K562 treated with DMSO at 1 percent for 4 hours (cell line): Measurements from ENCODE around the gene HIC2. TPM values are rescaled to one million over a fixed set of nuclear protein-coding genes. Genes with fewer than 3 reads are reported as not detected.

Experiments
- total RNA-seq: library from RNA; unstranded; fragments of 300-600 nt; gene quantifications from 2 replicates; pipeline ENCODE4 v1.2.3, GENCODE V29; 2022; ENCODE audit not compliant: insufficient read depth

The HIC2 gene, protein sequence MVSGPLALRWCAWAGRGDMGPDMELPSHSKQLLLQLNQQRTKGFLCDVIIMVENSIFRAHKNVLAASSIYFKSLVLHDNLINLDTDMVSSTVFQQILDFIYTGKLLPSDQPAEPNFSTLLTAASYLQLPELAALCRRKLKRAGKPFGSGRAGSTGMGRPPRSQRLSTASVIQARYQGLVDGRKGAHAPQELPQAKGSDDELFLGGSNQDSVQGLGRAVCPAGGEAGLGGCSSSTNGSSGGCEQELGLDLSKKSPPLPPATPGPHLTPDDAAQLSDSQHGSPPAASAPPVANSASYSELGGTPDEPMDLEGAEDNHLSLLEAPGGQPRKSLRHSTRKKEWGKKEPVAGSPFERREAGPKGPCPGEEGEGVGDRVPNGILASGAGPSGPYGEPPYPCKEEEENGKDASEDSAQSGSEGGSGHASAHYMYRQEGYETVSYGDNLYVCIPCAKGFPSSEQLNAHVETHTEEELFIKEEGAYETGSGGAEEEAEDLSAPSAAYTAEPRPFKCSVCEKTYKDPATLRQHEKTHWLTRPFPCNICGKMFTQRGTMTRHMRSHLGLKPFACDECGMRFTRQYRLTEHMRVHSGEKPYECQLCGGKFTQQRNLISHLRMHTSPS
- 46.7 and 55.7 TPM in 2 replicates for total RNA-seq

GRCh38 chr22:21417227-21417746 lies at the start of gene HIC2:
Gene HIC2, plus strand, starts transcription at chr22:21417371. Its CDS starts 25,461 bp downstream, at chr22:21442832.

GRCh38 chr22:21383701-21384467 lies 33.3 kb upstream of the HIC2 start, which contains the start of gene RIMBP3B:
Gene RIMBP3B, plus strand, starts transcription at chr22:21383751. Its CDS starts 108 bp downstream, at chr22:21383859.

DNA sequence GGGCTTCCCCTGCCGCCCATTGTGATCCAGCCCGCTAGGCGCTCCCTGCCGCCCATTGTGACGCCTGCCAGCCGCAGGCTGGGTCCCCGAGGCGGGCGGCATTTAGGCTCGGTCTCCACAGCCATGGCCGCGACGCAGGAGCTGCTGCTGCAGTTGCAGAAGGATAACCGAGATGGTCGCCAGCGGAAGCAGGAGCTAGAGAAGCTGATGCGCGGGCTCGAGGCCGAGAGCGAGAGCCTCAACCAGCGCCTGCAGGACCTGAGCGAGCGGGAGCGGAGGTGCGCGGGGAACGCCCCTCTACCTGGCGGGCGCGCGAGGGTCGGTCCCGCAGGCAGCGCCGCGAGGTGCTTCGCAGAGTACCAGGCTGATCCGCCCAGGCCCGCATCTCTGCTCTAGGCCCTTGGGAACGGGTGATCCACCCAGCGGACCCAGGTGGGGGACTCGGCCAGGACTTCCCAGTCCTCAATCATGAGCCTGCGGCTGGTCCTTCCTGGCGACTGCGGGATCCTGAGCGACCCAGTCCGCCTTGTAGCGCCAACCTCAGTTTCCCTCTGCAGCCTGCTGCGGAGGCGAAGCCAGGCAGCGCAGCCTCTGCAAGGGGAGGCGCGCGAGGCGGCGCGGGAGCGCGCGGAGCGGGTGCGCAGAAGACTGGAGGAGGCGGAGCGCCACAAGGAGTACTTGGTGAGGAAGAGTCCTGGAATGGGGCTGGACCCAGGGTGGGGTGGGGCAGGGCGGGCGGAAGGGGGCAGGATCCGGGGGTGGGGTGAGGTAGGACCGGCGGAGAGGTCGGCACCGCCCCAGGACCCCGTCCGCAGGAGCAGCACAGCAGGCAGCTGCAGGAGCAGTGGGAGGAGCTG lies 50.4 kb downstream of the HIC2 start, which contains the start of gene TMEM191C:
Gene TMEM191C (plus strand): TSS at position 51 of the 857 bp plus-strand sequence. CDS start 73 bp downstream, at position 124.

Other genes with a start within 250 kb of the HIC2 start
- 0.22 TPM in 1 of 2 replicates, not detected in the other for gene RIMBP3B, start 33.6 kb upstream of the HIC2 start, total RNA-seq
- gene TMEM191C, start 50.0 kb downstream of the HIC2 start, total RNA-seq = 9.1 and 19.9 TPM in 2 replicates
- 0.35 and 1.1 TPM in 2 replicates for gene RIMBP3C, start 134.1 kb downstream of the HIC2 start, total RNA-seq
- gene UBE2L3, start 150.3 kb downstream of the HIC2 start, total RNA-seq = 201 and 254 TPM in 2 replicates
- 420 and 429 TPM in 2 replicates for gene YDJC, start 212.7 kb downstream of the HIC2 start, total RNA-seq
- gene CCDC116, start 215.4 kb downstream of the HIC2 start, total RNA-seq = 2.4 and 3.6 TPM in 2 replicates
- 510 and 661 TPM in 2 replicates for gene SDF2L1, start 224.9 kb downstream of the HIC2 start, total RNA-seq
- 88.8 and 103 TPM in 2 replicates for gene PPIL2, start 248.6 kb downstream of the HIC2 start, total RNA-seq